ENCODE data around the gene LRPPRC. TPM values are rescaled to one million over a fixed set of nuclear protein-coding genes. Genes with fewer than 3 reads are reported as not detected.

The LRPPRC gene
- total RNA-seq, 4 donors from 2014 or later: 40.9 to 61.8 (median 49.5) TPM

GRCh38 chr2:43853141-43854081 lies 142.4 kb downstream of the LRPPRC start:
- 20 to 80% methylated on average over 1 of the region's 10 CpGs for WGBS, 2 donors (ENCODE audit: low coverage in 1 of 2)
- peaks cover 50% of the 10 kb centered on the region for H3K27me3 ChIP-seq
- ATAC-seq: no peak
- no peak overlapping the region for H3K27ac ChIP-seq
- no peak overlapping the region for H3K4me3 ChIP-seq
- no peaks in the 10 kb centered on the region for H3K36me3 ChIP-seq
- no peak for TF ChIP-seq EP300 (IDR thresholded peaks at IDR 0.05)
- peaks cover 0 to 9% (median 0%) of the 10 kb centered on the region in 3 donors for H3K4me1 ChIP-seq
- no peaks in the 10 kb centered on the region for H3K9me3 ChIP-seq

GRCh38 chr2:43852196-43852730 lies 143.5 kb downstream of the LRPPRC start:
- H3K4me3 ChIP-seq: no peak overlapping the region
- TF ChIP-seq POLR2AphosphoS5 (IDR thresholded peaks at IDR 0.05) (no peak), CTCF (IDR thresholded peaks at IDR 0.05) (no peak), EP300 (IDR thresholded peaks at IDR 0.05) (no peak), POLR2A (IDR thresholded peaks at IDR 0.05) (no peak)
- no peaks in the 10 kb centered on the region for H3K36me3 ChIP-seq
- H3K4me1 ChIP-seq: peaks cover 0 to 9% (median 0%) of the 10 kb centered on the region in 3 donors
- no peak overlapping the region for H3K27ac ChIP-seq
- peaks cover 44% of the 10 kb centered on the region for H3K27me3 ChIP-seq
- WGBS, 2 donors (ENCODE audit: low coverage in 1 of 2): 100% methylated on average over 1 of the region's 21 CpGs; no CpG with 5 or more reads in 1 of the 2 donors
- no peaks in the 10 kb centered on the region for H3K9me3 ChIP-seq
- no peak for ATAC-seq

- Histone ChIP-seq H3K27ac (no peak overlapping the region), H3K36me3 (no peaks in the 10 kb centered on the region), H3K4me1 (peaks cover 0 to 9% (median 0%) of the 10 kb centered on the region in 3 donors), H3K4me3 (no peak overlapping the region), H3K27me3 (peaks cover 37% of the 10 kb centered on the region), H3K9me3 (no peaks in the 10 kb centered on the region)
- TF ChIP-seq POLR2A (IDR thresholded peaks at IDR 0.05): no peak
- TF ChIP-seq POLR2AphosphoS5 (IDR thresholded peaks at IDR 0.05): no peak
- no peak for TF ChIP-seq EP300 (IDR thresholded peaks at IDR 0.05)
- TF ChIP-seq CTCF (IDR thresholded peaks at IDR 0.05): no peak
- no peak for ATAC-seq
- WGBS, 2 donors (ENCODE audit: low coverage in 1 of 2): 55 to 67% methylated on average over 2 of the region's 20 CpGs
Observed at GRCh38 chr2:43851011-43851980, 144.5 kb downstream of the LRPPRC start.

GRCh38 chr2:43848214-43848613 lies 147.6 kb downstream of the LRPPRC start:
- no peak overlapping the region for H3K4me3 ChIP-seq
- ATAC-seq: no peak
- no peaks in the 10 kb centered on the region for H3K36me3 ChIP-seq
- no peaks in the 10 kb centered on the region for H3K9me3 ChIP-seq
- 71 to 83% methylated on average over 1 of the region's 1 CpG for WGBS, 2 donors (ENCODE audit: low coverage in 1 of 2)
- peaks cover 11% of the 10 kb centered on the region for H3K27me3 ChIP-seq
- H3K4me1 ChIP-seq: peaks cover 0 to 9% (median 0%) of the 10 kb centered on the region in 3 donors
- TF ChIP-seq POLR2A (IDR thresholded peaks at IDR 0.05): no peak
- TF ChIP-seq POLR2AphosphoS5 (IDR thresholded peaks at IDR 0.05): no peak
- TF ChIP-seq CTCF (IDR thresholded peaks at IDR 0.05): no peak
- TF ChIP-seq EP300 (IDR thresholded peaks at IDR 0.05): no peak
- no peak overlapping the region for H3K27ac ChIP-seq
